Measurements from ENCODE around the gene NAP1L4. TPM values are rescaled to one million over a fixed set of nuclear protein-coding genes. Genes with fewer than 3 reads are reported as not detected.

Gene NAP1L4
- total RNA-seq, 1 donor from 2014 or later: 156 TPM

- H3K4me3 ChIP-seq (ENCODE audit: low read depth, low read length): no peak overlapping the region
- no peak for TF ChIP-seq CTCF (conservative IDR thresholded peaks at IDR 0.05; ENCODE audit: low read depth, low read length)
- DNase-seq (ENCODE audit: low read depth): no peak
These were observed 69.5 kb downstream of the NAP1L4 start for GRCh38 chr11:2922655-2923054.

GRCh38 chr11:2921742-2922493, 70.2 kb downstream of the NAP1L4 start:
- TF ChIP-seq CTCF (conservative IDR thresholded peaks at IDR 0.05; ENCODE audit: low read depth, low read length): no peak
- no peak for DNase-seq (ENCODE audit: low read depth)
- H3K4me3 ChIP-seq (ENCODE audit: low read depth, low read length): no peak overlapping the region

- H3K4me3 ChIP-seq (ENCODE audit: low read depth, low read length): no peak overlapping the region
- DNase-seq (ENCODE audit: low read depth): no peak
- no peak for TF ChIP-seq CTCF (conservative IDR thresholded peaks at IDR 0.05; ENCODE audit: low read depth, low read length)
These were observed 70.9 kb downstream of the NAP1L4 start for GRCh38 chr11:2921261-2921660.

- no peak for TF ChIP-seq CTCF (conservative IDR thresholded peaks at IDR 0.05; ENCODE audit: low read depth, low read length)
- no peak for DNase-seq (ENCODE audit: low read depth)
- no peak overlapping the region for H3K4me3 ChIP-seq (ENCODE audit: low read depth, low read length)
These were observed 71.8 kb downstream of the NAP1L4 start for GRCh38 chr11:2920343-2920742.

GRCh38 chr11:2919837-2920236, 72.3 kb downstream of the NAP1L4 start:
- H3K4me3 ChIP-seq (ENCODE audit: low read depth, low read length): no peak overlapping the region
- TF ChIP-seq CTCF (conservative IDR thresholded peaks at IDR 0.05; ENCODE audit: low read depth, low read length): no peak
- no peak for DNase-seq (ENCODE audit: low read depth)

- no peak for DNase-seq (ENCODE audit: low read depth)
- H3K4me3 ChIP-seq (ENCODE audit: low read depth, low read length): no peak overlapping the region
- TF ChIP-seq CTCF (conservative IDR thresholded peaks at IDR 0.05; ENCODE audit: low read depth, low read length): no peak
These were observed 72.9 kb downstream of the NAP1L4 start for GRCh38 chr11:2919188-2919587.

Measured in epithelial cell of proximal tubule (primary cell).